Measurements from ENCODE around the gene PRRX1.

DNA sequence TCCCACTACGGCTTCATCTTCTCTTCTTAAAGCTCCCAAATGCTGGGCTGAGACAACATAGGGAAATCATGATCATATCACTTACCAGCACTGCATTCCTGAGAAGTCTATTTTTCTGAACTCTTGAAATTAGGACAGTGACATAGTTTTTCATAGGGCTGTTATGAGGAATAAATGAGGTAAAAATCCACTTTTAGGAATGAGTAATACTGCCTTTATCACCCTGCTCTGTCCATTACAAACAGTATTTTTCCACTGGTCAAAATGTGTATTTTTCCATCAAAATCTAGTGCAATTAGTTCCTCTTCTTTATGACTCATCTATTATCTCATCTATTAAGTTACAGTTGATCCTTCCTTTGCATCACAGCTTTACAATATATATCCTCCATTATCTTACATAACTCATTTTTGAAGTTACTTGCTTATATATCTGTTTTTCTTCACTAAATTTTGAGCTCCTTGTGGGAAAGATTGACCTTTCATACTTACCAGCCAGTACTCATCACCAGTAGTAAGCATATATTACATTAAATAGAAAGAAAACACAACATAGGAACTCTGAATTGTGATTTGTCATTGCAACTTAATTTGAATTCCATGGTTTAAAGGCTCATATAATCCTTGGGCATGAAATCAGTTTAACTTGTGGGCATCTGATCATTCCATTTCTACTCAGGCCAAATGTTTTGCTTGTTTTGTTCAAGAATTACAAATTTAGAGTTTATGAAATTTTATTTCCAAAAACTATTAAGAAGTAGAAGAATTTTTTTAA is 37.1 kb downstream of the PRRX1 start:
- TF ChIP-seq, protein P1, sequence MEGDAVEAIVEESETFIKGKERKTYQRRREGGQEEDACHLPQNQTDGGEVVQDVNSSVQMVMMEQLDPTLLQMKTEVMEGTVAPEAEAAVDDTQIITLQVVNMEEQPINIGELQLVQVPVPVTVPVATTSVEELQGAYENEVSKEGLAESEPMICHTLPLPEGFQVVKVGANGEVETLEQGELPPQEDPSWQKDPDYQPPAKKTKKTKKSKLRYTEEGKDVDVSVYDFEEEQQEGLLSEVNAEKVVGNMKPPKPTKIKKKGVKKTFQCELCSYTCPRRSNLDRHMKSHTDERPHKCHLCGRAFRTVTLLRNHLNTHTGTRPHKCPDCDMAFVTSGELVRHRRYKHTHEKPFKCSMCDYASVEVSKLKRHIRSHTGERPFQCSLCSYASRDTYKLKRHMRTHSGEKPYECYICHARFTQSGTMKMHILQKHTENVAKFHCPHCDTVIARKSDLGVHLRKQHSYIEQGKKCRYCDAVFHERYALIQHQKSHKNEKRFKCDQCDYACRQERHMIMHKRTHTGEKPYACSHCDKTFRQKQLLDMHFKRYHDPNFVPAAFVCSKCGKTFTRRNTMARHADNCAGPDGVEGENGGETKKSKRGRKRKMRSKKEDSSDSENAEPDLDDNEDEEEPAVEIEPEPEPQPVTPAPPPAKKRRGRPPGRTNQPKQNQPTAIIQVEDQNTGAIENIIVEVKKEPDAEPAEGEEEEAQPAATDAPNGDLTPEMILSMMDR (IDR thresholded peaks at IDR 0.05; ENCODE audit: low read depth, low read length), result no peak
- no peak for TF ChIP-seq EZH2phosphoT487 (IDR thresholded peaks at IDR 0.05; ENCODE audit: low read depth)

Measured in OCI-LY3 (cell line).